Measurements from ENCODE around the gene AKT3.

GRCh38 chr1:243452092-243452491 is 398.0 kb downstream of the AKT3 start:
- no peak for TF ChIP-seq CTCF (IDR thresholded peaks at IDR 0.05; ENCODE audit: poor library complexity)
- TF ChIP-seq EZH2phosphoT487 (IDR thresholded peaks at IDR 0.05; ENCODE audit: low read depth, severe bottlenecking, unreplicated experiment) = no peak
- TF ChIP-seq EZH2 (IDR thresholded peaks at IDR 0.05; ENCODE audit: borderline replicate concordance) = no peak
